Pulmonary artery endothelial cell (primary cell): ENCODE data around the gene C11orf21. TPM values are rescaled to one million over a fixed set of nuclear protein-coding genes. Genes with fewer than 3 reads are reported as not detected.

Experiments used
- DNase-seq: peaks from one replicate; pipeline ENCODE4 v3.0.0-alpha.2; 2011; ENCODE audit warnings: low read depth, low spot score
- total RNA-seq: library from RNA; depleted of rRNA; stranded (reverse); fragments of >200 nt; gene quantifications from 2 replicates; pipeline ENCODE4 v1.2.3, GENCODE V29; 2014

Gene C11orf21
- total RNA-seq, 1 donor from 2014 or later: not detected

DNA sequence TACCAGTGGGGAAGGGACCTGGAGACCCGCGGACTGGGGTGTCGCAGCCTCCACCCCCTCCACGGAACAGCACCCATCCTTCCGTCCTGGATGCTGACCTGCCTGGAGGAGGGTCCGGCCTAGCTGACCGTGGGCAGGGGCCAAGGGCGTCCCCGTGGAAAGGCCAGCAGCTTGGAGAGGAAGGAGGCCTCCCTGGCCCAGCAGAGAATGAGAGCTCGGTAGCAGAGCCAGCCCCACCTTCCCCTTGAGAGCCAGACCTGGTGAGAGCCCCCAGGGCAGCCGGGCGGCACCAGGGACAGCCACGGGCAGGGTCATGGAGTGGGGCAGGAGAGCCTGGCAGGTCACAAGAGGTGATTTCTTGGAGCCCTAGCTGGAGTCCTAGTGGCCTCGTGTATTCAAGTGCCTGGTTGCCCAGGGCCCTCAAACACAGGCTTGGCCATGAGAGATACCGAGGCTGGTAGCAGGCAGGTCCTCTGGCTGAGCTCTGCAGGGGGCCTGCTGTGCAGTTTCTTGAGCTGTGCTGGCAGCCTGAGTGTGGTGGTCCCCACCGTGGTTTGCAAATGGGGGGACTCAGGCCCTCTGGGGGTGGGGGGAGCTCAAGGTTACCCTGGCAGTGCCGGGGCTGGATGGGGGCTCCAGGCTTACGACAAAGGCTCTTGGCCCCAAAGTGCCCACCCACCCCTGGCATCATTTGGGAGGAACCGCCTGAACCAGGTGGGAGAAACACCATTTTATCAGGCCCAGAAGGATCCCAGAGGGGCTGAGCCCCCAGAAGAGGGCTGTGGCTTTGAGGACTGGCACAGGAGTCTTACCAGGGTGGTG, 7.7 kb upstream of the C11orf21 start:
- no peak for DNase-seq

DNA sequence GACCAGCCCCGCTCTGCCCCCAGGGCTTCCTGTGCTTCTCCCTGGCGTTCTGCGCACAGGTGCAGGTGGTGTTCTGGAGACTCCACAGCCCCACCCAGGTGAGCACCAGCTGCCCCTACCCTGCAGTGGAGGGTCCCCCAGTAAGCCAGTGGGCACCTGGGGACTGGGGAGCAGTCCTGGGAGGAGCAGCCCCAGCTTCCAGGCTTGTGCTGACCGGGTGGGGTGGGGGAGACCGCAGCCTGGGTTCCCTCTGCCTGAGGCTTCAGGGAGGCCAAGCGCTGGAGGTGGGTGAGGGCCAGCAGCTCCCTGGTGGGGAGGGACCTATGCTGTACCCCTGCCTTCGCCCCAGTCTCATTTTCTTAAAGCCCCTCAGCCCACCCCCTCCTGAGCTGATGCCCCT, 7.0 kb upstream of the C11orf21 start:
- DNase-seq: no peak

DNA sequence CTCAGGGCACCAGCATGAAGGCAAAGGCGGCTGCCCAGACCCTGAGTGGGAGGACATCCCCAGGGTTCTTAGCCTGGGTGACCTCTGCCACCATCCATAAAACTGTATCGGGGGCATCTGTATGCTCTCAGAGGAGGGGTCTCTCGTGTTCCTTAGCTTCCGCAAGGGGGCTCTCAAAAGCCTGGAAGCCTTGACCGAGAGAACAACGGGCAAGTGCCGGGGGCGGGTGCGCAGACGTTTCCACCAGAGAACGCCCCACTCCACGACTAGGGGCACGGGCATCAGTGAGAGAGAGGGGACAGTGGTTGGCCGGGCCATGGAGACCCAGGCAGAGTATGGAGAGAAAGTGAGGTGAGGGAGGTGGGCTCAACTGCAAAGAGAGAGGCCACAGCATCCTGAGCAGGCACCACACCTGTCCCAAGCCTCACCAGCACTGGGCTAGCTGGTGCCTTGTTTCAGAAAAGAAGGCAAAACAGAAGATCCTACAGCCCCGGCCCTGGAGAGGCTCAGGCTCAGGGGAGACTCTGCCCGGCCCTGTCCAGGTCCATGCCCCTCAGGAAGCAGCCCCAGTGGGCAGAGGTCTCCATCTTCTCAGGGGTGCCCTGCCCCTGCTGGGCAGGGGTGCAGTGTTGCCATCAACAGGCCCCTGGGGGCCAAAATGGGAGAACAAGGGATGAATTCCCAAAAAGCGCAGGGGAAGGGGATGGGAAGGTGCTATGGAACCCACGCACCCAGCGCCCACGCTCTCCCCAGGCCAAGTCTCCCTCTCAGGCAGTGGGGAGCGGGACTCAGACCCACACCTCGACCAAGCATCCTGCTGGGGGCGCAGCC, 6.0 kb upstream of the C11orf21 start:
- DNase-seq: no peak

DNA sequence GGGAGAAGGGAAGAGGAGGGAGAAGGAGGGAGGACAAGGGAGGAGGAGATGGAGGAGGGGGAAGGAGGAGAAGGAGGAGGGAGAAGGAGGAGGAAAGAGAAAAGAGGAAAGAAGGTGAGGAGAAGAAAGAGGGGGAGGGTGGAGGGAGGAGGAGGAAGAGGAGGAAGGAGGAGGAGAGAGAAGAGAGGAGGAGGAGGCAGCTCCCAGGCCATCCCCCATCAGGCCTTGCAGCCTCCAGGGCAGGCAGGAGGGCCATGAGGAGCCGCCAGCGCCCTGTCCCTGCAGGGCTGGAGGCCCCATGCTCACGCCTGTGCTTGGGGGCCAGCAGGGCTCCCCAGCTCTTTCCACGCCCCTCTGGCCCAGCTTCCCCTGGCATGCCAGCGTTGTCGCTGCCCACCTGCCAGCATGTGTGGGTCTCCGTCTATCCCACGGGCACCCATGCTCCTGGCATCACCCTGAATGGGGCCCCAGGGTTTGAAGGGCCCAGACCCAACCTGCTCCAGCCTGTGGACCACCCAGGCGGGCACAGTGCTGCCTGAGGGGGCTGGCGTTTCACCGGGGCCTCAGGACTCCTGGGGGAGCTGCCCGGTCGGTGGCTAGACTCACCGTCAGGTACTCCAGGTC, 5.3 kb upstream of the C11orf21 start:
- DNase-seq: no peak

DNA sequence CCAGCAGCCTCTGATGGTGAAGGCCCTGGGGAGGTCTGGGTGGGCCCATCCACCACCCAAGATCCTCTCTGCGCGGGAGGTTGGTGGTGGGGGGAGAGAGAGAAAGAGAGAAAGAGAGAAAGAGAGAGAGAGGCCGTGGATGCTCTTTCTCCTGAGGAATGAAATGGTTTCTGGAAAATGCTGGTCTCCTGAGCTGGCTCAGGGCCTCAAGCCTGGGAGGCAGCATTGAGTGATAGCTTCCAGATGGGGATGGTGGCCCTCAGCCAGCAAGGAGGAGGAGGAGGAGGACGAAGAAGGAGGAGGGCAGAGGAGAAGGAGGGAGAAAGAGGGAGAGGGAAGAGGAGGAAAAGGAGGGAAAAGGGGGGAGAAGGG, 4.7 kb upstream of the C11orf21 start:
- no peak for DNase-seq

DNA sequence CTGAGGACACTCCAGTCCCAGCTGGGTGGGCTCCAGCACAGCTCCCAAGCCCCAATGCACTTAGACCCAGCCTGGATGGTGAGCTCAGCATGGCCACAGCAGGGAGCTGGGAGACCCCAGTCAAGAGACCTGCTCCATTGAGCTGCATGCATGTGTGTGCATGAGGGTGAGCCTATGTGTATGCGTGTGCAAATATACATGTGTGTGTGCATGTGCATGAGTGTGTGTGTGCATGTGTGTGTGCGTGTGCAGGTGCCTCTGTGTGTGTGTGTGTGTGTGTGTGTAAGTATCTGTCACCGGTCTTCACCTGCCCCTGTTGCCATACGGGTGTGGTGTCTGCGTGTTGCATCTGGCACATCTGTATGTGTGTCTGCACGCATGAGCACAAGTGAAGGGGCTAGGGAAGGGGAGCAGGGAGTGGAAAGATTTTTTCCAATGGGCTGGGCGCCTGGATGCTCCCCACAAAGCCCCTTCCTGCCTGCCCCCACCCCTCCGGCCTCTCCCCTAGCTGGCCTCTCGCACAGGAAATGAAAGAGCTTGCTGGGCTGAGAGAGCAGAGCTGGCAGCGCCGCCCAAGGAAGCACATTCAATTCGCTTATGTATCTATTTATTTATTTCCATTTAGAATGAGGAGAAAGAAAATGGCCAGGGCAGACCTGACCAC, 4.2 kb upstream of the C11orf21 start:
- DNase-seq: no peak

DNA sequence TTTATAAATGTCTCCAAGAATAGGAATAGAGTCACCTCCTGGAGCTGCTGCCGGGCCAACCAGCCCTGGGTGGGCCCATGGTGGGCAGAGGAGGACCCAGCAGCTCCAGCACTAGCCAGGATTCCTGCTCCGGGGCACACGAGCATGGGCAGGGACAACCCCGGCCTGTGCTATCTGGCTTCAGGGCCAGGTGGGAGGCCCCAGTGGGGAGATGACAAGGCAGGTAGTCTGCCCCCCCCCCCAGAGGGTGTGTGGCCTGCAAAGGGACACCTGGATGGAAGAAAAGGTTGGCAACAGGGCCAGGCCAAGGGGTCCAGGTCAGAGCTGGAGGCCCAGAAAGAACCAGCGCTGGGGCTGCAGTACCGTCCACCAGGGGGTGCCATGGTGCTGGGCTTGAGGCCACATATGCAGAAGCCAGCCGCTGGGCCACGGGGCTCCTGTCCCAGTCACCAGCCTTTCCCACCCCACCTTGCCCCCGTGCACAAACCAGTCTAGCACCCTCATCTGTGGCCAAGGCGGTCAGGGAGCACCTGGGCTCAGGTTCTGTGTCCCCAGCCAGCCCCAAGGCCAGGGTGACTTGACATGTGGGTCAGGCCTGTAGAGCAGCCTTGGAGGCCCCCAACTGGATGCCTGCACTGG, 3.5 kb upstream of the C11orf21 start:
- peak; percentile 20 for DNase-seq

DNA sequence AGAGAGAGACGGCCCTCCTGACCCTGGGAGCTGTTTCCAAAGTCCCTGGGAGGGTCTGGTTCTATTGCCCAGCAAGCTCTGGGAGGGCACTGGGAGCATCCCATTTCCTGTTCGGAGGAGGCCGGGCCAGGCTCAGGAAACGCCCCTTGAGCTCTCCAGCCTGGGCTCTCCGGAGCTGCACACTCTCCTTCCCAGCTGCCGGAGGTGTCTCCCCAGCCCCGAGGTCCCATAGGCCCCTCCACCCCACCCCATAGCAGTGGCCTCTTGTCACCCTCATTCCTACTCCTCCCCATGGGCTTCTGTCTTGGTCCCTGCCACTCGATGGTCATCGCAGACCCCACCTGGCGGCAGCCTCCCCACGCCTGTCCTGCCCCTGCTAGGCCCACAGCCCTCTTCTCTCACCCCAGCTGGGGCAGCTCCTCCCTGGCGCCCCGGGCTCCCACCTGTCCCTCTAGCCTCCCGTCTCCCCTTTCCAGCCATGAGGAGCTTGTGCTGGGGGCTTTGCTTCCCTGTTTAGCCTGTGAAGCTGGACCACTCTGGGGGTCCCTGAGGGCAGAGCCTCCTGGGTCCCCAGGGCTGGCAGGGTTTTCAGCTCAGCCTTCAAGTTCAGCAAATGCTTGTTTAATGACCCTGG, 2.9 kb upstream of the C11orf21 start:
- no peak for DNase-seq

DNA sequence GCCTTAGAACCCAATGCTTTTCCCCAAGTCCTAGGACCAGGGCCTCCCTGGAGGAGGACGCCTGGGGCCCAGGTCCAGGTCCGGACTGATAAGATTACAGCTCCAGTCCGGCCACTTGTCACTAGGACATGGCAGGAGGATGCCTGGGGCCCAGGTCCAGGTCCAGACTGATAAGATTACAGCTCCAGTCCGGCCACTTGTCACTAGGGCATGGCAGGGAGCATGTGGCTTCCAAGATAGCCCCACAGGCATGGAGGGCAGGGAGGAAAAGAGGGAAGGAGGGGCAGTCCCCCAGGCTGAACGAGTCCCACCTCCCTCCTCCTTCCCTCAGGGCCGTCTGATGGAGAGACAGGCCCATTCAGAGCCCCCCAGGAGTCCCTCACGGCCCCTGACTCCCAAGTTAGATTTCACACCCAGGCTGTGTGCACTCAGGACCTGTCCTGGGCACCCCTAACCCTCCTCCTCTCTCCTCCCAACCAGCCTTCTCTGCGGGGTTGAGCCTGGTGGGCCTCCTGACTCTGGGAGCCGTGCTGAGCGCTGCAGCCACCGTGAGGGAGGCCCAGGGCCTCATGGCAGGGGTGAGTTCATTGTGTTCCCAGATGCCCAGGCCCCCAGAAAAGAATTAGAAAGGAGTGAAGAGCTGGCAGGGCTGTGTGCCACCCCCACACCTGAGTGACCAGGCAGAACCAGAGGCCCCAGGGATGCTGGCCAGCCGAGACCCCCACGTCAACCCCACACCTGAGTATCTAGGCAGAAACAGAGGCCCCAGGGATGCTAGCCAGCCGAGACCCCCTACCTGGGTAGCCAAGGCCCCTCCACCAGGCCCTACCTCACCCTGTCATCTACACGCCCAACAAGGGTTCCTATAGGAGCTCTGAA, 2.1 kb upstream of the C11orf21 start:
- no peak for DNase-seq

DNA sequence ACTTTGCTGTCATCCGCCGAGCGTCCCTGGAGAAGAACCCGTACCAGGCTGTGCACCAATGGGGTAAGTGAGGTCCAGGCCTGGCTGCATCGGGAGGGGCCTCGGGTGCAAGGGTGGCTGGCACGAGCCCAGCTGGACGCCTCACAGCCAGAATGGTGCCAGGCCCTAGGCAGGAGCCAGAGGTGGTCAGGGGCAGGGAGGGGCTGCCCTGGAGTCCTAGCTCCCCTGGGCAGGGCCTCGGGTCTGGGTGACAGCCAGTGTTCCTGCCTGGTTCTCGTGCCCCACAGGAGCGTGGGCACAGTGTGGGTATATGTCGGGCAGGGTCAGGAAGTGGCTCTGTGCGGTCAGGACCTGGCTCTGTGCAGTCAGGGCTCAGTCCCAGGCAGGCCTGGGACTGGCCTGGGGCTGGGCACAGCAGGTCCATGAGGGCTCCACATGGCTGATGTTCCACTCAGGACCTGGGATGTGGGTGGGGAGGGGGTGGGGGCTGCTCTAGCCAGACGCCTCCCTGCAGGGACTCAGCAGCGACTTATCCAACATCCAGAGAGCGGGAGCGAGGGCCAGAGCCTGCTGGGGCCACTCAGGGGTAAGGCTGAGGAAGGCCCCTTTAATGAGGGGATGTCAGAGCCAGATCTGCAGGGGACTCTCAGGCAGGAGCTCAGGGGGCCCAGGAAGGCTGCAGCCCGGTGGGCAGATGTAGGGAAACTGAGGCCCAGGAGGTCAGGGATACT, 1.3 kb upstream of the C11orf21 start:
- no peak for DNase-seq

DNA sequence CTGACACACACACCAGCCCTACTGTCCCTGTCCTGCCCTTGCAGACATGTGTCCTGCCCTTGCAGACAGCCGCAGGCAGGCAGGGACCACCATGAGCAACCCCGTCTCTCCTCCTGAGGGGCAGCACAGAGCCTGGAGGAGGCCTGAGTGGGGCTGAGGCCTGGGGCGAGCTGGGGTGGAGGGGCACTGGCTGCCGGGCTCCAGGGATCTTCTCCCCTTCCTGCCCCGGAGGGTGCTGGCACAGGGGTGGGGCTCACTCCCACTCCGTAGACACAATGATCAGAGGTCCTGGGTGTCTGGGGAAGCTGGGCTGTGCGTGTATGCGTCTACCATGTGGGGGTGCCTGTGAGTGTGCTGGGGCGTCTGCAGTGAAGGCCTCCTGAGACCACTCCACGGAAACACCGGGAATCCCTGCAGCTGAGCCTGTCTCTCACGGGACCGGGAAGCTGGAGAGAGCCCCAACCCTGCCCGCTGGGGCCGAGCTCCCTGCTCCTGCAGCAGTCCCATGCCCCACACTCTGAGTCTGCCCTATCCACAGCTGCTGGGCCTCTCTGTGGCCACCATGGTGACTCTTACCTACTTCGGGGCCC, 683 bp upstream of the C11orf21 start:
- no peak for DNase-seq

DNA sequence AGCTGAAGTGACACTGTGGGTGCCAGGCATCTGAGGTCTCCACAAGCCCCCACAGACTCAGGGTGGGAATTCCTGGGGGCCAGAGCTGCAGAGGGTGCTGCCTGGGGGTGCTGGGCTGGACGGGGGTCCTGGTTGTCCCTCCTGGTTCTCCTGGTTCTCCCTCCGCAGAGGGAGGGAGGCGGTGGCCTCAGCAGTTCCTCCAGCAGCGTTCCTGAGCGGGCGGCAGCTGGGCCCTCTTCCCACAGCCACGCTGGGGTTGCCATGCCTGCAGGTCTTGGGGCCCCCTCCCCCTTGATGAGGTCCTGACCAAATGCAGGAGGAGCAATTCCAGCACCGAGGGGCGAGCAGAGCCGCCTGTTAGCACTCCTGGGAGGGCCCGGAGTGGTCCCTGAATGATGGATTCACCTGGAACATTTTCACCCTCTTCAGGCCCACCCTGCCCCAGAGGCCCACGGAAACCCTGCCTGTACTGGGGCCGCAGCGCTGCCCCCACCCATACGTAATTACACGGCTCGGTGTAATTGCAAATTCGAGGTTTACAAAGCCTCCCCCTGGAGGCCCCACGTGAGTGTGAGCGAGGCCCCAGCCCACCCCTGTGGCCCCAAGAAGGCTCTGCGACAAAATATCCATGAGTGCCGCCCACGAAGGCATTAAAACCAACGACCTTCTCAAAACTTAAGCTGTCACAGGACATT, 635 bp downstream of the C11orf21 start:
- DNase-seq: no peak

DNA sequence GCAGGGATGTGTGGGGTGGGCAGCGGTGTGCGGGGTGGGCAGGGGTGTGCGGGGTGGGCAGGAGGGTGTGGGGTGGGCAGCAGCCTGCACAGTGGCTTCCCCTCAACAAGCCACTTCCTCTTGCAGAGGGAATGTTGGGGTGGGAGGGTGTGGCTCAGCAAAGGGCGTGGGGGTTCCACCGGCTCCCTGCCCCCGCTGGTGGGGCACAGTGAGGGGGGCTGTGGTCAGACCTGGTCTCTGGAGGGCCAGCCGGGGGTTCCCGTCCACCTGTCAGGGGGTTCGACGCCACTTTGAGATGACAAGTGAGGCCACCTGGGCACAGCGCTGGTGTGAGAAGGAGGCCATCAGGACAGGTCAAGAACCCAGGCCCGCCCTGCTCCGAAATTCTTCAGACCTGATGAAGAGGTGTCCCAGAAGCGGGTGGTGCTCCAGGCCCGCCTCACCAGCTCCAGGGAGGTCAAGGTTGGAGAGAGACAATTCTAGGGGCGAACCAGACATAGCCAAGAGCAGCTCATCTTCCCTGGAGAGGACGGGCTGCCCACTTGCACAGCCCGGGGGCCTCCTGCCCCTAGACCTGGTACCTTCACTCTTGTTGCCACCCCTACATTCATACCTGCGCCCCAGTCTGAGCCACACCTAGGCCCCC, 1.3 kb downstream of the C11orf21 start:
- DNase-seq: no peak

DNA sequence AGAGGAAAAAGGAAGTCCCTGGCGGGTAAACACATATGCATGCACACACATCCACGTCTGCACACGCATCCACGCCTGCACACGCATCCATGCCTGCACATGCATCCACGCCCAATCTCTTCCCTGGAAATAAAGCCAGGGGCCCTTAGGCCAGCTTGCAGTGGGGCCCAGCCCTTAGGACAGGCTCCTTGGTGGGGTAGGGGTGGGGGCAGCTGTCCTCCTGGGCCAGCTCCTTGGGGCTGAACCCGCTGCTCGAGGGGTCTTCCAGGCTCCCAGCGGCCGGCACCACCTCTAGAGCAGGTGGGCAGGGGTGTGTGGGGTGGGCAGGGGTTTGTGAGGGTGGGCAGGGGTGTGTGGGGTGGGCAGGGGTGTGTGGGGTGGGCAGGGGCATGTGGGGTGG, 1.9 kb downstream of the C11orf21 start:
- no peak for DNase-seq

DNA sequence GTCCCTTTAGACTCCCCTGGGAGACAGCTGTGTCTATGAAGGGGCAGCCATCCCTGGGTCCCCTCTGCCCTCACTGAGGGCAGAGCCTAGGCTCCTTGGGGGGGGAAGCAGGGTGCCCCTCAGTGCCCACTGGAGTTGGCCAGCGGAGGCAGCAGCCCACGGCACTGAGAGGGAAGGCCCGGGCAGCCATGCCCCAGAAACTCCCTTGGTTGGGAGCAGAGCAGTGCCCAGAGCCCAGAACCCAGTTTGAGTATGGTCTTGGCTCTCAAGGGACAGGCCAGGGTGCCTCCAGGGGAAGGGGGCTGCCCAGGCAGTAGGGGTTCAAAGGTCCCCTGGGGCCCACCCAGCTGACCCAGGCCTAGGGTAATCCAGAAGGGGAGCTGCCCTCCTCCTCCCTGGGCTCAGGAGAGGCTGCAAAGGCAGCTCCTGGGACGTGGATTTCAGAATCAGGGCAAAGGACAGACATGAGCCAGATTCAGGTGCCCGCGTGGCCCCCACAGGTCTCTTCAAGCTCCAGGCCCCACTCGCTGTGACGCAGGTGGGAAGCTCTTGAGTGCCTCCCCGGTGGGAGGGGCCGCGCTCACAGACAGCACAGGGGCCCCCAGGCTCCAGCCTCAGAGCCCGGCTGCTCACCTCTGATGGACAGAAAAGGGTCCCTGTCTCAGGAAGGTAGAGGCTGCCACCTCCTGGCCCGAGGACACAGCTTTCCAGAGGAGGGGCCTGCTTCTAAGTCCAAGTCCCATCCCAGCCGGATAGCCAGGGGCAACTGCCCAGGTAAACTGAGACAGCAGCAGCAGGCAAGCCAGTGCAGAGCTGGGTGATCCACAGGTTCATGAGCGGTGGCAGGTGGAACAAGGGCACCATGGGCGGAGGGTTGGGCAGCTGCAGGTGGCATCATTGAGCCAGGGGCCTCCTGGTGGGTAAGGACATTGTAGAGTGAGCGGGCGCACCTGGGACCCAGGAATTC, 2.6 kb downstream of the C11orf21 start:
- no peak for DNase-seq

DNA sequence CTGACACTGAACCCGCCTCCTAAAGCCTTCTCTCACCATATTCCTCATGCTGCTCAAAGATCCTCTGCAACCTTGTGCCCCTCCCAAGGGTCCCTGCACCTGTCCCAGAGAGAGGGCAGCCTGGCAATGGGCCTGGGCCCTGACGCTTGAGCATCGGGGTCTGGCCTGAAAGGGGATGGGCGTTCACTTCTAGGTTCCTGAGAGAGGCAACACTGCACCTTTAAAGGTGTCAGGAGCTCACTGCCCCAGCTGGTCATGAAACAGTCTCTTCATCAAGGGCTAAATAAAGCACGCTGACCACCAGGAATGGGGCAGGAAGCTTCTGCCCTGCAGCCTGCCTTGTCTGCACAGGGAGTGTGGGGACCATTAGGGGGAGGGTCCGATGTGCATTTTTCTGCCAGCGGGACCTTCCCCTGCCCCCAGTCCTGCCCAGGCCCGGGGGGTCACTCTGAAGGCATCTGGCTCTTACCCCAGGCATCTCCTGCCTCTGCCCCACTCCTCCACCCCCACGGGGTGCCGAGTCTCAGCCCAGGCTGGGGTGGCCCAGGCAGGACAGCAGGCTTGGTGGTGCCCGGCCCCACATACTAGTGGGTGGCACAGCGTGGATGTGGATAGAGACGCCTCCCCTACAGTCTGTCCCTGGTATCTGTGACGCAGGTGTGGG, 3.5 kb downstream of the C11orf21 start:
- DNase-seq: no peak
